Measurements from ENCODE around the gene WNT11.

Gene WNT11

DNA sequence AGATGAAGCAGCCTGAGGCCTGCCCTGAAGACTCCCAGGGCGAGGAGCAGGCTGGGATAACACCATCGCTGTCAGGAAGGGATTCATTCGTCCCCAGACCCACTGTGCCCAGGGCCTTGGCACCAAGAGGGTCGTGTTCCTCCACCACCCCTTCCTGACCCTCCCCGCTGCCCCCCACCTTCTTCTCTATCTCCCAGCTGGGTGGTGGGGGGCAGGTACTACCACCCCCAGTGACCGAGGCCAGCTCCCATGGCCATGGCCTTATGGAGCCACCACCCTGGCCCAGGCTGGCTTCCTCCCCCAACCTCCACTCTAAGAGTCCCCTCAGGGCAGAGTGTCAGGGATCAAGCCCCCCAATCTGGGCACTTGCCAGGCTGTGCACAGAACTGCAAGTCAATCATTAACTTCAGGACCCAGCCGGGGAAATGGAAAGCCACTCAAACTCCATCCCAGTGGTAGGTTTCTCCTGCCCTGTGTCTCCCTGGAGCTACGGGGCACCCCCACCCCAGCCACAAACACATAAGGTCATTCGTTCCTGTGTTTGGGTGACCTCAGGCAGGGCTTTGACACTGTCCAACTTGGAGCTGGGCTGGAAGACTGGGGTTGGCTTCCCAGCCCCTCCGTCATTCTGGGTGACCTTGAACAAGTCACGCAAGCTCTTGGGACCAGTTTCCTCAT is 33.3 kb upstream of the WNT11 start:
- TF ChIP-seq, protein P1, sequence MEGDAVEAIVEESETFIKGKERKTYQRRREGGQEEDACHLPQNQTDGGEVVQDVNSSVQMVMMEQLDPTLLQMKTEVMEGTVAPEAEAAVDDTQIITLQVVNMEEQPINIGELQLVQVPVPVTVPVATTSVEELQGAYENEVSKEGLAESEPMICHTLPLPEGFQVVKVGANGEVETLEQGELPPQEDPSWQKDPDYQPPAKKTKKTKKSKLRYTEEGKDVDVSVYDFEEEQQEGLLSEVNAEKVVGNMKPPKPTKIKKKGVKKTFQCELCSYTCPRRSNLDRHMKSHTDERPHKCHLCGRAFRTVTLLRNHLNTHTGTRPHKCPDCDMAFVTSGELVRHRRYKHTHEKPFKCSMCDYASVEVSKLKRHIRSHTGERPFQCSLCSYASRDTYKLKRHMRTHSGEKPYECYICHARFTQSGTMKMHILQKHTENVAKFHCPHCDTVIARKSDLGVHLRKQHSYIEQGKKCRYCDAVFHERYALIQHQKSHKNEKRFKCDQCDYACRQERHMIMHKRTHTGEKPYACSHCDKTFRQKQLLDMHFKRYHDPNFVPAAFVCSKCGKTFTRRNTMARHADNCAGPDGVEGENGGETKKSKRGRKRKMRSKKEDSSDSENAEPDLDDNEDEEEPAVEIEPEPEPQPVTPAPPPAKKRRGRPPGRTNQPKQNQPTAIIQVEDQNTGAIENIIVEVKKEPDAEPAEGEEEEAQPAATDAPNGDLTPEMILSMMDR (conservative IDR thresholded peaks at IDR 0.05; ENCODE audit: low read depth), result no peak
- DNase-seq (ENCODE audit: low spot score), result no peak
- H3K27ac ChIP-seq, result no peak overlapping the region
- CTCF ChIA-PET, result interaction anchor here (0.6 kb wide), 1 partner anchor 85 kb away, joined by 3 read pairs; no protein-coding TSS in a partner anchor
- POLR2A ChIA-PET (ENCODE audit: low non-redundant PET), result no interaction called here

DNA sequence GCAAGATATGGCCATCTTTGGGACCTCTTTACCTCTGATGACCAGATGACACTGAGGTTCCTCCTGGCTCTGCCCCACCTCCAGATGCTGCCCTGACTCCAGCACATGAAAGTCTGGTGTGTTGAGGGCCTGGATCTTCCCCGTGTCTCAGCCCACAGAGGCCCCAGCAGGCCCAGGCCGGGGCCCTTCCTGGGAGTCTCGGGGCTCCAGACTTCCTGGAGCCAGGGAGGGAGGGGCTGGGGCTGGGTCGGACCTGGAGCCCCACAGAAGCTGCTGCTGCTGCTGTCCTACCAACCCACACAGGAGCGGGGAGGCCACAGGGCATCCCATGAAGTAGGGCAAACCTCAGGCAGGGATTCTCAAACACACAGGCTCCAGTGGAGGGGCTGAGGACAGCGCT is 32.2 kb upstream of the WNT11 start:
- H3K27ac ChIP-seq, result no peak overlapping the region
- ChIA-PET POLR2A (ENCODE audit: low non-redundant PET) (no interaction called here), CTCF (no interaction called here)
- no peak for DNase-seq (ENCODE audit: low spot score)
- TF ChIP-seq, protein P1 (conservative IDR thresholded peaks at IDR 0.05; ENCODE audit: low read depth), result no peak

DNA sequence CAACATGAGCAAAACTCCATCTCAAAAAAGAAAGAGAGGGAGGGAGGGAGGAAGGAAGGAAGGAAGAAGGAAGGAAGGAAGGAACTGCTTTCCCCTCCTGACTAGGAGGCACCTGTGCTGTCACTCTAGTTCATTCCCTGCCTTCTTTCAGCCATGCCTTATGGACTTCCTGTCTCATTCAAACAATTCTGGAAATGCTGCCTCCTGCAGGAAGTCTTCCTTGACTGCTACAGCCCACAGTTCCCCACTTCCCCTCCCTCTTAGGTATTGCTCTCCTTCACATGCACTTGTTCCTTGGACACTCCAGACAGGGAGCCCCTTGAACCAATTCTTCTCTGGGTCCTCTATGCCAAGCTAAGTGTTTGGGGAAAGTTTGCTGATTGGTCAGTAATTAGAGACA is 31.6 kb upstream of the WNT11 start:
- ChIA-PET POLR2A (ENCODE audit: low non-redundant PET) (no interaction called here), CTCF (interaction anchor here (0.5 to 1.3 kb wide), 2 partner anchors 29 to 541 kb away, joined by 3 read pairs; no protein-coding TSS in a partner anchor)
- TF ChIP-seq, protein P1 (conservative IDR thresholded peaks at IDR 0.05; ENCODE audit: low read depth), result no peak
- DNase-seq (ENCODE audit: low spot score), result no peak
- no peak overlapping the region for H3K27ac ChIP-seq

DNA sequence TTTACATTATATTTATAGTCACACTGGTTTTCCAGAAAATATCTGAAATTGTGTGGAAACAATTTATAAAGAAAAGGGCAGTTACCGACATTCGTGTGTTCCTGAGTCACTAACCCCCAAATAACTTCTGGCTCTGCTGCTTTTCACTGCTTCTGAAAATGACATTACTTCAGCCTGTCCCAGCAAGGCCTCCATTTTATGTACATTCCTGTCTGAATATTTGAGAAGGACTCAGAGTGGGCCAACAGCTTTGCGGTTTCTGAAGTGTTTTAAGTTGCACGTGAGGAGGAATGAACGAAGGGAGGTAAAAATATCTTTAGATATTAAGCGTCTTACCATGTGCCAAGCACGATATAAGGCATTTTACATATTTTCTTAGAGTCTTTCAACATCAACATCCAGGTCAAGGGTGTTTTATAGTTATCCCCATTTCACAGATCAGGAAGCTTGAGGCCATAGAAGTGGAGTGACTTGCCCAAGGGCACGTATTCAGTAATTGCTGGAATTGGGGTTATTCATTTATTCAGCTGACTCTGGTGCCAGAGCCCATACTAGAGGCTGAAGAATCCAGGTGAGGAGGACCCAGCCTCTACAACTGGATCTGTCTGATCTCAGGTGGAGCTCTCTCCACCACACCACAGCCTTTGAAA is 30.8 kb upstream of the WNT11 start:
- CTCF ChIA-PET, result interaction anchor here (0.5 to 1.3 kb wide), 2 partner anchors 28 to 542 kb away, joined by 3 read pairs; no protein-coding TSS in a partner anchor
- POLR2A ChIA-PET (ENCODE audit: low non-redundant PET), result no interaction called here
- TF ChIP-seq, protein P1 (conservative IDR thresholded peaks at IDR 0.05; ENCODE audit: low read depth), result no peak
- no peak for DNase-seq (ENCODE audit: low spot score)
- no peak overlapping the region for H3K27ac ChIP-seq

DNA sequence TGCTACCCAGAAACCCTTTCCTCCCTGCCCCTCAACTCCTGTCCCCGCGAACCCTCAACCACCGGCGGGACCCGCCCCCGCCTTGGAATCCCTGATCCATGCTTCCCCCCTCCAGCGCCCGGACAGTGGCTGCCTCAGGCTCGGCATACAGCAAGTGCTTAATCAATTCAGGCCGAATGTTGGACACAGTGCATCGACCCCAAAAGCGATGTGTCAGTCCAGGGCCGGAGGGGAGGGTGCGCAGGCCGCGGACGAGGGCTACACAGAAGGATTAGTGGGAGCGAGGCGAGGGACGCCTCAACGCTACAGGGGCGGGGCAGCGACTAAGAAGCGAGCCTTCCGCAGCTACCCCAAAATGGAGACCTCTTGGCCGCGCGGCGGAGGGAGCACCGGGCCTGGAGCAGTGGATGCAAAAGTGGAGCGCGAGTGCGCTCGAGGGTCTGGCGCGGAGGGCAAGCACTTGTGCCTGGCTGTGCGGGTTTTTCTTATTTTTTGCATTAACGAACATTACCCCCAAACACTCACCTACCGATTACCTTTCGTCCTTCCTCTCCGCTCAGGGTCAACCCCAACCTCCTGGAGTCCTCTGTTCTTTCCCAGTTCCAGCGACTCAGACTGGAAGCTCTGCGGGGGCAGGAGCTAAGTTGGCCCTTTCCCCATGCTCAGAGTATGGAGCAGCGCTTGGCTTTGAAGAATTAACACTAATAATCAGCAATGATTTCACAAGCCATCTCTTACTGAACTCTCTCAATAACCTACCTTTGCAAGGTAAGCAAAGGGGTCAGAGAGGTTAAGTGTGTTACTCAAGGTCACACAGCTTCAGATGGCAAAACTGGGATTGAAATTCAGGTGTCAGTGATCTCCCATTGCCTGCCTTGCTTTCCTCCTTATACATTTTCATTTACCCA is 30.0 kb upstream of the WNT11 start:
- DNase-seq (ENCODE audit: low spot score), result peak; percentile 72
- CTCF ChIA-PET, result interaction anchor here (0.7 to 1.3 kb wide), 2 partner anchors 28 to 1798 kb away, joined by 3 to 5 read pairs; no protein-coding TSS in a partner anchor
- peak overlapping the region; percentile 76 for H3K27ac ChIP-seq
- POLR2A ChIA-PET (ENCODE audit: low non-redundant PET), result interaction anchor here (0.7 kb wide), 1 partner anchor 276 kb away, joined by 4 read pairs; no protein-coding TSS in a partner anchor
- TF ChIP-seq, protein P1 (conservative IDR thresholded peaks at IDR 0.05; ENCODE audit: low read depth), result no peak
